H1 (cell line): ENCODE data around the gene ITGA8. TPM values are rescaled to one million over a fixed set of nuclear protein-coding genes. Genes with fewer than 3 reads are reported as not detected.

Source experiments
- CTCF ChIA-PET: fragments of 300-600 bp; sonication (Branson Sonifier 250); formaldehyde crosslinking; loops from one replicate; lab custom pipeline; 2021; ENCODE audit not compliant: partially characterized antibody; lab: Charles Lee
- POLR2A ChIA-PET: fragments of 300-600 bp; sonication (Branson Sonifier 250); formaldehyde crosslinking; loops from one replicate; lab custom pipeline; 2021; ENCODE audit warnings: inconsistent platforms; ENCODE audit not compliant: partially characterized antibody; lab: Charles Lee
- DNase-seq, 2 experiments: peaks; one replicate each; pipeline versions ENCODE4 v3.0.0 to v3.0.0-alpha.2; 2010 to 2022; ENCODE audit warnings: low spot score in 2 of 2, low read depth in 1 of 2, mixed read lengths in 1 of 2
- FAIRE-seq: peaks from 2 replicates; lab custom pipeline; 2011; peaks lifted over from hg19 to GRCh38; lab: Jason Lieb, UNC
- H2AFZ ChIP-seq: 2 replicates; pipeline ENCODE4 v1.8.1; 2012; ENCODE audit warnings: low read length, inconsistent platforms
- H2AK5ac ChIP-seq: 2 replicates; pipeline ENCODE4 v1.6.1; 2013; ENCODE audit warnings: low read depth, low read length
- H2BK120ac ChIP-seq: replicated peaks from 2 replicates; pipeline ENCODE3; 2013; ENCODE audit warnings: low read depth, low read length, inconsistent platforms
- H2BK12ac ChIP-seq: 2 replicates; pipeline ENCODE4 v1.6.1; 2013; ENCODE audit warnings: low read depth, low read length
- H2BK15ac ChIP-seq: 2 replicates; pipeline ENCODE4 v1.6.1; 2013; ENCODE audit warnings: low read length
- H2BK20ac ChIP-seq: 2 replicates; pipeline ENCODE4 v1.6.1; 2013; ENCODE audit warnings: low read length
- H2BK5ac ChIP-seq: 2 replicates; pipeline ENCODE4 v1.6.1; 2013; ENCODE audit warnings: low read depth, low read length
- H3K14ac ChIP-seq: 2 replicates; pipeline ENCODE4 v1.6.1; 2013; ENCODE audit warnings: inconsistent platforms; ENCODE audit not compliant: insufficient read length
- H3K18ac ChIP-seq: 2 replicates; pipeline ENCODE4 v1.6.1; 2013; ENCODE audit warnings: low read length; ENCODE audit errors: extremely low read depth
- H3K23ac ChIP-seq: 2 replicates; pipeline ENCODE4 v1.6.1; 2013; ENCODE audit warnings: inconsistent platforms; ENCODE audit not compliant: insufficient read length
- H3K23me2 ChIP-seq: 2 replicates; pipeline ENCODE4 v1.6.1; 2013; ENCODE audit warnings: low read depth, low read length
- H3K27ac ChIP-seq: 2 replicates; pipeline ENCODE4 v1.6.1; 2011; ENCODE audit warnings: low read depth, low read length, inconsistent platforms
- H3K27me3 ChIP-seq, 4 experiments: replicated peaks in 1 of 4; 1 replicate in 1 of 4; 2 replicates in 3 of 4; pipeline versions ENCODE4 v1.6.1 to v1.8.1; 2011 to 2013; ENCODE audit warnings: low read length in 3 of 4, mild to moderate bottlenecking in 3 of 4, inconsistent platforms in 2 of 4, mixed read lengths in 2 of 4, moderate library complexity in 1 of 4; ENCODE audit not compliant: control insufficient read depth in 3 of 4, insufficient read depth in 3 of 4; ENCODE audit errors: extremely low read depth in 1 of 4
- H3K36me3 ChIP-seq, 4 experiments: 2 replicates each; pipeline versions ENCODE4 v1.6.1 to v1.8.1; 2011 to 2013; ENCODE audit warnings: mild to moderate bottlenecking in 4 of 4, low read length in 3 of 4, moderate library complexity in 2 of 4, control low read depth in 1 of 4, inconsistent platforms in 1 of 4; ENCODE audit not compliant: insufficient read depth in 4 of 4, control insufficient read depth in 2 of 4
- H3K4ac ChIP-seq: replicated peaks from 2 replicates; pipeline ENCODE3; 2013; ENCODE audit warnings: low read length, low read depth, mixed read lengths, inconsistent platforms; ENCODE audit not compliant: insufficient read length
- H3K4me1 ChIP-seq, 4 experiments: replicated peaks in 1 of 4; 1 replicate in 1 of 4; 2 replicates in 3 of 4; pipeline versions ENCODE4 v1.6.1 to v1.8.1; 2011 to 2013; ENCODE audit warnings: low read length in 3 of 4, inconsistent platforms in 2 of 4, mixed read lengths in 1 of 4; ENCODE audit not compliant: insufficient read depth in 4 of 4, control insufficient read depth in 3 of 4
- H3K4me2 ChIP-seq, 2 experiments: 2 replicates each; pipeline versions ENCODE4 v1.6.1 to v1.8.1; 2011 to 2013; ENCODE audit warnings: low read depth in 2 of 2, low read length in 2 of 2, control low read depth in 1 of 2, inconsistent platforms in 1 of 2, mild to moderate bottlenecking in 1 of 2; ENCODE audit not compliant: insufficient read depth in 1 of 2
- H3K4me3 ChIP-seq, 4 experiments: fragments of 200-600, 300-600 bp in 1 of 4; sonication (generic), shearing (Covaris generic), sonication (Bioruptor Twin) in 1 of 4; 2 replicates each; pipeline versions ENCODE4 v1.5.1 to v1.8.1; 2011 to 2016; ENCODE audit warnings: low read length in 4 of 4, low read depth in 3 of 4, control low read depth in 2 of 4, inconsistent platforms in 2 of 4, mild to moderate bottlenecking in 2 of 4, mixed read lengths in 1 of 4, moderate library complexity in 1 of 4; ENCODE audit not compliant: insufficient read depth in 2 of 4; ENCODE audit errors: extremely low read depth in 1 of 4
- H3K56ac ChIP-seq: replicated peaks from 2 replicates; pipeline ENCODE3; 2013; ENCODE audit warnings: low read depth, mild to moderate bottlenecking, mixed read lengths, low read length, inconsistent platforms; ENCODE audit not compliant: insufficient read length
- H3K79me1 ChIP-seq: 2 replicates; pipeline ENCODE4 v1.6.1; 2013; ENCODE audit warnings: low read depth, low read length, control low read depth
- H3K79me2 ChIP-seq, 2 experiments: 2 replicates each; pipeline versions ENCODE4 v1.6.1 to v1.8.1; 2012 to 2013; ENCODE audit warnings: low read length in 2 of 2, mild to moderate bottlenecking in 2 of 2, inconsistent platforms in 1 of 2; ENCODE audit not compliant: insufficient read depth in 2 of 2, control insufficient read depth in 1 of 2
- H3K9ac ChIP-seq, 4 experiments: replicated peaks in 1 of 4; 1 replicate in 1 of 4; 2 replicates in 3 of 4; pipeline versions ENCODE4 v1.6.1 to v1.8.1; 2011 to 2013; ENCODE audit warnings: low read depth in 3 of 4, low read length in 3 of 4, control low read depth in 2 of 4, mild to moderate bottlenecking in 2 of 4, moderate library complexity in 2 of 4, inconsistent platforms in 1 of 4; ENCODE audit errors: extremely low read depth in 1 of 4
- H3K9me3 ChIP-seq, 2 experiments: 2 replicates each; pipeline versions ENCODE4 v1.6.1 to v1.8.1; 2012 to 2013; ENCODE audit warnings: mild to moderate bottlenecking in 2 of 2, moderate library complexity in 2 of 2, control low read depth in 1 of 2, inconsistent platforms in 1 of 2, low read depth in 1 of 2, low read length in 1 of 2, mixed read lengths in 1 of 2; ENCODE audit not compliant: insufficient read depth in 2 of 2
- H4K20me1 ChIP-seq, 2 experiments: replicated peaks in 1 of 2; 2 replicates each; pipeline versions ENCODE3 to v1.8.1; 2011 to 2013; ENCODE audit warnings: inconsistent platforms in 2 of 2, low read length in 2 of 2, mild to moderate bottlenecking in 1 of 2; ENCODE audit not compliant: insufficient read depth in 2 of 2, control insufficient read depth in 1 of 2
- H4K5ac ChIP-seq: 2 replicates; pipeline ENCODE4 v1.6.1; 2013; ENCODE audit warnings: low read length, low read depth, mixed read lengths, inconsistent platforms; ENCODE audit not compliant: insufficient read length
- H4K8ac ChIP-seq: 2 replicates; pipeline ENCODE4 v1.8.0; 2013; ENCODE audit warnings: mild to moderate bottlenecking, moderate library complexity, low read length, inconsistent platforms; ENCODE audit not compliant: insufficient read depth; ENCODE audit errors: extremely low read depth
- H4K91ac ChIP-seq: replicated peaks from 2 replicates; pipeline ENCODE3; 2013; ENCODE audit warnings: low read length, mixed read lengths, inconsistent platforms; ENCODE audit not compliant: insufficient read length
- ASH2L ChIP-seq: fragments of 200-600, 300-600 bp; sonication (generic); IDR thresholded peaks from one replicate; pipeline ENCODE4 v1.7.1; 2017; ENCODE audit warnings: low read length
- BCL11A ChIP-seq, 2 experiments: IDR thresholded peaks; one replicate each; pipeline ENCODE4 v1.6.1; 2011; ENCODE audit warnings: low read depth in 2 of 2, low read length in 2 of 2, mild to moderate bottlenecking in 2 of 2
- CBX5 ChIP-seq: fragments of 300-800, 300-1000 bp; sonication (generic); IDR thresholded peaks from 2 replicates; pipeline ENCODE4 v1.7.1; 2016; ENCODE audit warnings: antibody characterized with exemption, low read length, low read depth
- KDM5A ChIP-seq: fragments of 200-600 bp; IDR thresholded peaks from 2 replicates; pipeline ENCODE4 v1.7.1; 2012; ENCODE audit warnings: mild to moderate bottlenecking, low read length, inconsistent platforms, mixed read lengths
- MAFK ChIP-seq: IDR thresholded peaks from 2 replicates; pipeline ENCODE4 v1.6.1; 2012; ENCODE audit warnings: low read depth, mild to moderate bottlenecking, improper control_type of control experiment, low read length
- TAF7 ChIP-seq: optimal IDR thresholded peaks from 2 replicates; pipeline ENCODE3; 2011; ENCODE audit warnings: low read depth, mild to moderate bottlenecking, inconsistent platforms, low read length, moderate library complexity, borderline replicate concordance
- ZNF274 ChIP-seq: IDR thresholded peaks from 2 replicates; pipeline ENCODE4 v1.7.0; 2012; ENCODE audit warnings: low read length, borderline replicate concordance; ENCODE audit errors: extremely low read depth
- WGBS, 2 experiments: shearing (Covaris generic) in 1 of 2; methylation state at CpG; one replicate each; pipeline versions ENCODE4 v1.1.6 to v1.1.7; 2013 to 2015; ENCODE audit warnings: low lambda C conversion rate in 2 of 2, mixed read lengths in 2 of 2, inconsistent platforms in 1 of 2, low coverage in 1 of 2, missing lambda C conversion rate in 1 of 2; ENCODE audit not compliant: insufficient replicate concordance in 2 of 2, insufficient coverage in 1 of 2, insufficient read length in 1 of 2; ENCODE audit errors: extremely low coverage in 1 of 2, missing lambda C conversion rate in 1 of 2; 5-methylcytosine and 5-hydroxymethylcytosine counted together
- polyA plus RNA-seq, 7 experiments: library from polyadenylated mRNA; depleted of rRNA in 3 of 7; stranded (reverse) in 5 of 7; unstranded in 2 of 7; fragments of >200 nt in 5 of 7; fragments of 200-250 nt in 2 of 7; gene quantifications; 1 replicate in 5 of 7; 2 replicates in 1 of 7; 4 replicates in 1 of 7; pipeline versions ENCODE4 v1.2.1 to v1.2.3, GENCODE V29; 2011 to 2013; ENCODE audit warnings: missing spikeins in 2 of 7, mixed read lengths in 2 of 7
- total RNA-seq: library from RNA; stranded (reverse); fragmentation: NEBNext Ultra II Directional; extraction: Animal tissue kit (Norgen Biotek cat#: 25700); gene quantifications from 2 replicates; pipeline ENCODE4 v1.2.1, GENCODE V29; 2021

Gene ITGA8
- total and polyA plus RNA-seq, 2 of the 8 experiments (the other 6 are each of a cell fraction or from before 2014, with no cell fraction given), result not detected

GRCh38 chr10:15652757-15653156 lies 67.0 kb downstream of the ITGA8 start:
- CTCF ChIA-PET, result interaction anchor here (0.7 to 1.4 kb wide), 10 partner anchors 8 to 219 kb away, joined by 3 to 8 read pairs (median 4); partner anchors contain the start of gene ITGA8
- no peaks in the 10 kb centered on the region for H3K79me2 ChIP-seq

More at GRCh38 chr10:15652757-15653156, 67.0 kb downstream of the ITGA8 start:
- Histone ChIP-seq H4K5ac (no peak overlapping the region), H3K4ac (no peak overlapping the region), H4K91ac (no peak overlapping the region), H3K9ac (no peak overlapping the region), H4K20me1 (no peaks in the 10 kb centered on the region), H3K27me3 (no peaks in the 10 kb centered on the region)
- 87% methylated on average over 4 of the region's 4 CpGs; no CpG with 5 or more reads in 1 of the 2 experiments for WGBS, 2 experiments
- no peak for DNase-seq
- TF ChIP-seq CBX5 (no peak), TAF7 (no peak), ASH2L (no peak), ZNF274 (no peak), KDM5A (no peak), BCL11A (IDR thresholded peaks at IDR 0.05; ENCODE audit: low read depth in 2 of 2, low read length in 2 of 2) (no peak), MAFK (no peak)
- TF ChIP-seq, all 59 proteins: peak for 0
- no peak for FAIRE-seq
- Histone ChIP-seq H2BK5ac (no peak overlapping the region), H2AFZ (no peak overlapping the region; the same call in 1 of the 2 replicates), H3K4me3 (no peak overlapping the region), H3K14ac (no peak overlapping the region), H3K36me3 (no peaks in the 10 kb centered on the region), H3K23me2 (no peaks in the 10 kb centered on the region), H2AK5ac (no peak overlapping the region), H3K56ac (no peak overlapping the region), H2BK120ac (no peak overlapping the region), H3K23ac (no peak overlapping the region), H3K4me1 (no peaks in the 10 kb centered on the region), H4K8ac (no peak overlapping the region), H2BK20ac (no peak overlapping the region), H3K4me2 (no peak overlapping the region), H3K9me3 (no peaks in the 10 kb centered on the region), H2BK12ac (no peak overlapping the region), H2BK15ac (no peak overlapping the region), H3K79me1 (no peaks in the 10 kb centered on the region; the same call in 1 of the 2 replicates), H3K18ac (no peak overlapping the region), H3K27ac (no peak overlapping the region)
- POLR2A ChIA-PET, result no interaction called here
